HCT116 (cell line): ENCODE measurements around the gene ITGA7.

Source experiments
- CBX3 ChIP-seq: IDR thresholded peaks from 2 replicates; pipeline ENCODE4 v1.6.1; 2012; ENCODE audit warnings: low read depth
- CTCF ChIP-seq, 3 experiments: fragments of 200-600 bp in 1 of 3; sonication (generic) in 1 of 3; IDR thresholded peaks in 2 of 3; conservative IDR thresholded peaks in 1 of 3; 2 replicates each; pipeline ENCODE4 v1.5.1; 2012 to 2017; ENCODE audit warnings: low read depth in 2 of 3, low read length in 2 of 3, antibody characterized with exemption in 1 of 3, borderline replicate concordance in 1 of 3, control low read depth in 1 of 3, mild to moderate bottlenecking in 1 of 3, mixed read lengths in 1 of 3, mixed run types in 1 of 3, moderate library complexity in 1 of 3; ENCODE audit not compliant: insufficient read depth in 1 of 3
- EGR1 ChIP-seq: IDR thresholded peaks from 2 replicates; pipeline ENCODE4 v1.6.1; 2012; ENCODE audit warnings: low read depth
- ELF1 ChIP-seq: IDR thresholded peaks from 2 replicates; pipeline ENCODE4 v1.6.1; 2012; ENCODE audit warnings: low read depth, borderline replicate concordance
- EZH2 ChIP-seq: fragments of 200-600 bp; sonication (generic); IDR thresholded peaks from 2 replicates; pipeline ENCODE4 v1.6.1; 2017; ENCODE audit warnings: antibody characterized with exemption, mixed run types
- FOSL1 ChIP-seq: IDR thresholded peaks from 2 replicates; pipeline ENCODE4 v1.6.1; 2012; ENCODE audit warnings: low read depth
- MAX ChIP-seq: IDR thresholded peaks from 2 replicates; pipeline ENCODE4 v1.6.1; 2012
- POLR2A ChIP-seq: IDR thresholded peaks from 2 replicates; pipeline ENCODE4 v1.7.0; 2011; ENCODE audit warnings: borderline replicate concordance; ENCODE audit not compliant: insufficient read depth, insufficient read length; ENCODE audit errors: extremely low read depth
- POLR2AphosphoS5 ChIP-seq: IDR thresholded peaks from 2 replicates; pipeline ENCODE4 v1.6.1; 2011; ENCODE audit warnings: mild to moderate bottlenecking, low read depth, low read length, moderate library complexity
- REST ChIP-seq: IDR thresholded peaks from 2 replicates; pipeline ENCODE4 v1.6.1; 2012; ENCODE audit warnings: low read depth
- SIN3A ChIP-seq: IDR thresholded peaks from 2 replicates; pipeline ENCODE4 v1.6.1; 2012; ENCODE audit warnings: low read depth
- SRF ChIP-seq: IDR thresholded peaks from 2 replicates; pipeline ENCODE4 v1.6.1; 2012; ENCODE audit warnings: low read depth
- YY1 ChIP-seq: IDR thresholded peaks from 2 replicates; pipeline ENCODE4 v1.6.1; 2011; ENCODE audit warnings: low read length, low read depth, moderate library complexity, mild to moderate bottlenecking; ENCODE audit not compliant: insufficient replicate concordance; ENCODE audit errors: extremely low read depth
- ZFX ChIP-seq: fragments of 450-650 bp; IDR thresholded peaks from 2 replicates; pipeline ENCODE4 v1.6.1; 2017

GRCh38 chr12:55720894-55721444, 13.3 kb upstream of the ITGA7 start:
- peak in 2 of 3 experiments; percentile 67 to 72; a peak in 4 of 6 replicates for TF ChIP-seq CTCF (IDR thresholded peaks at IDR 0.05 in 2 of 3, conservative IDR thresholded peaks at IDR 0.05 in 1 of 3; ENCODE audit: borderline replicate concordance in 1 of 3, insufficient read depth in 1 of 3, low read depth in 2 of 3, low read length in 2 of 3)
- no peak for TF ChIP-seq MAX
- TF ChIP-seq EGR1 = no peak
- TF ChIP-seq ELF1 = no peak
- TF ChIP-seq YY1 = peak; percentile 15
- no peak for TF ChIP-seq CBX3
- no peak for TF ChIP-seq SRF
- no peak for TF ChIP-seq SIN3A
- TF ChIP-seq FOSL1 = no peak
- TF ChIP-seq EZH2 = no peak
- TF ChIP-seq POLR2AphosphoS5 = peak; percentile 37; the same call in 1 of the 2 replicates
- TF ChIP-seq ZFX = no peak
- no peak for TF ChIP-seq REST
- TF ChIP-seq POLR2A = no peak
